Omental fat pad (tissue), 4 donors: ENCODE results near the gene CHRM3. TPM values are rescaled to one million over a fixed set of nuclear protein-coding genes. Genes with fewer than 3 reads are reported as not detected.
"Not testable (repeated sequence)": the region's sequence is repeated elsewhere in the genome, so short reads cannot be mapped to it uniquely, and the experiment has no call there.

ENCODE experiments used
- ATAC-seq: fragments of 150-250 bp; one replicate; pipeline ENCODE4 v1.9.1; 2016; ENCODE audit warnings: mild to moderate bottlenecking, moderate library complexity; ENCODE audit not compliant: low FRiP score
- DNase-seq: peaks from one replicate; pipeline ENCODE4 v3.0.0-alpha.2; 2019; ENCODE audit warnings: low spot score
- CTCF ChIP-seq, 3 donors: fragments of 450-650 bp; IDR thresholded peaks; one replicate each; pipeline ENCODE4 v1.5.1; 2016 to 2017; ENCODE audit warnings: antibody characterized with exemption in 3 of 3, mild to moderate bottlenecking in 3 of 3, moderate library complexity in 2 of 3
- total RNA-seq, 4 donors: library from RNA; depleted of rRNA; stranded (reverse); fragments of >200 nt; gene quantifications; one replicate each; pipeline ENCODE4 v1.1.0, GENCODE V29; 2016

Gene CHRM3
- total RNA-seq, 4 donors from 2014 or later: 0.65 to 3.0 (median 0.98) TPM

GRCh38 chr1:239354231-239354630, 32.1 kb upstream of the CHRM3 start:
- DNase-seq: no peak
- ATAC-seq: no peak
- no peak for TF ChIP-seq CTCF (IDR thresholded peaks at IDR 0.05)

DNA sequence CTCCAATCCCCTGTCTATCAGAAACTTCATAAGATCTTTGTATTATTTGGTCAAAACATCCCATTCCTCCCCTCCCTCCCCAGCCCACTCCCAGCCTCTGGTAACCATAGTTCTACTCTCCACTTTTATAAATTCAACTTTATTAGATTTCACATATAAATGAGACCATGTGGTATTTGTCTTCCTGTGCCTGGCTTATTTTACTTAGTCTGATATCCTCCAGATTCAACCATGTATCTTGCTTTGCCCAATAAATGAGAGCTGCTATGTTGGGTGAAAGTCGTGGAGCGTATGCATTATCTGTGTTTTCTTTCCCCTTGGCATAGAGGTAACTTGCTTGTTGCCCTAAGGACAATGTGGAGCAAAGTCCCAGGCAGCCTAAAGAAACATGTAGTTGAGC, 28.5 kb upstream of the CHRM3 start:
- ATAC-seq: no peak
- no peak for TF ChIP-seq CTCF (IDR thresholded peaks at IDR 0.05)
- DNase-seq: no peak

- ATAC-seq: peak; percentile 91
- no peak for DNase-seq
- no peak for TF ChIP-seq CTCF (IDR thresholded peaks at IDR 0.05)
Measured at GRCh38 chr1:239361403-239361802, 25.0 kb upstream of the CHRM3 start.

GRCh38 chr1:239363930-239364329, 22.4 kb upstream of the CHRM3 start:
- ATAC-seq: no peak
- TF ChIP-seq CTCF (IDR thresholded peaks at IDR 0.05): no peak

DNA sequence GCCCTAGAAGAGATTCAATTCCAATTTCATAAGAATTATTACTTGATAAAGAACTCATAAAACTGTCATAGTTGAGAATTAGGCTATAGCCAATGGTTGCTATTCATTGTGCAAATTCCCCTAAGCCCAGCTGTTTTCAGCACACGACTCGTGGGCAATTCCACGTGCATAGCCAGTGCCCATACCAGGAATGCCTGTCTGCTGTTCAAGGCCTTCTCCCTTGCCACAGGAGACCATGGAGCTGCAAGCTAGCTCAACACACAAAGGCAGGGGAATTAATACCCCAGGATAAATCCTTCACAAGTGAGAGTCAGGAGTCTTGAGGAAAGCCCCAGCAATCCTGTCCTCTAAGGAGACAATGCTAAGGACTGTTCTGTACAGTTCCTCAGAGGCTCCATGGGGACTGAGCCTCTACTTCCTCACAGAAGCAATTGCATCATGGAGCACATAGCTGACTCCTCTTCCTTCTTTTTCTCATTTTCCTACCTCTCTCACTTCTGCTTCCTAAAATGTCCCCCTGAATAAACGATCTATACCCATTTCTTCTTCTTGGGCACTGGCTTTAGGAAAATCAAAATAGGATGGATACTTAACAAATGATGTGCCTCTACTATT, 19.1 kb upstream of the CHRM3 start:
- ATAC-seq: no peak
- DNase-seq: no peak
- TF ChIP-seq CTCF (IDR thresholded peaks at IDR 0.05): no peak

More at GRCh38 chr1:239363930-239364329, 22.4 kb upstream of the CHRM3 start:
- no peak for DNase-seq

DNA sequence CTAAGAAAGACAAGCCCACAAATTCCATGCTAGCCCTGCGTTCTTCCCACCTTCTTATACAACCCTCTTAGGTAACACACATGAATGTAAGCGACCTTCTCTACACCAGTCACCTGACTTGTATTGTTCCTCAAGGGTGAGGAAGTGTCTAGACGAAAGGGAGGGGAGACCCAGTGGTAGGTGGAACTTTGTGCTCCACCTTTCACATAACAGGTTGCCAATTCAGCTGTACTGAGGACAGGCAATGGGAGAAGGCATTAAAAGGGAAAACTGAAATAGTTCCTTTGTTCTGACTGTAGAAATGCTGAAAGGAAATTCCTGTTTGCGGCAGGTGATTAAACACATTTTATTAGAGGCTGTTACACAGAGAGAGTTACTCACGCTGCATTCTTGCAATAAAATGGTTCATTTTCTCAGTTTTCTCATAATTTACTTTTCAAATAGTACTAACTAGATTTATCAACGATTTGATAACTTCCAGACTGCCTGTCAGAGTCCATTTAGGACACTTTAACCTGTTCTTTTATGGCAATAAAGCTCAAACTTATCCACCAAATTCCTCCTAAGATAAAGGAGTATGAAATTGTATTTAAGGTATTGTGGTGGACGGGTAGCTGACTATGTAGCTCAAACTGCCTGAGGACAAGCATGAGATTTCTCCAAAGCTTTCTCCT, 17.8 kb upstream of the CHRM3 start:
- no peak for TF ChIP-seq CTCF (IDR thresholded peaks at IDR 0.05)
- no peak for ATAC-seq
- no peak for DNase-seq

DNA sequence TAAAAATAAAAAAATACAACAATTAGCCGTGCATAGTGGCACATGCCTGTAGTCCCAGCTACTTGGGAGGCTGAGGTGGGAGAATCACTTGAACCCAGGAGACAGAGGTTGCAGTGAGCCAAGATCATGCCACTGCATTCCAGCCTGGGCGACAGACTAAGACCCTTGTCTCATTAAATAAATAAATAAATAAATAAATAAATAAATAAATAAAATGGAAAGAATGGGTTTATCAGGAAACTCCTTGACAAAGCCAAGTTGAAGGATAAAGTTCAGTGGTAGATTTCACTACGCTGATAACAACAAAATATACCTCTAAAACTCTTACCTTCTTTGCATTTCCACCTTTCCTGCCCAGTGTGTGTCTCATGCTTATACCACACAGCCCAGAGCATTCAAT, 15.5 kb upstream of the CHRM3 start:
- DNase-seq, ATAC-seq: not testable (repeated sequence)
